Stromal cell of bone marrow (primary cell): Measurements from ENCODE around the gene AURKB.
"Not testable (repeated sequence)": the region's sequence is repeated elsewhere in the genome, so short reads cannot be mapped to it uniquely, and the experiment has no call there.

Experiments used
- DNase-seq: peaks from one replicate; pipeline ENCODE4 v3.0.0-alpha.2; 2012; ENCODE audit warnings: low read depth

Gene AURKB

DNA sequence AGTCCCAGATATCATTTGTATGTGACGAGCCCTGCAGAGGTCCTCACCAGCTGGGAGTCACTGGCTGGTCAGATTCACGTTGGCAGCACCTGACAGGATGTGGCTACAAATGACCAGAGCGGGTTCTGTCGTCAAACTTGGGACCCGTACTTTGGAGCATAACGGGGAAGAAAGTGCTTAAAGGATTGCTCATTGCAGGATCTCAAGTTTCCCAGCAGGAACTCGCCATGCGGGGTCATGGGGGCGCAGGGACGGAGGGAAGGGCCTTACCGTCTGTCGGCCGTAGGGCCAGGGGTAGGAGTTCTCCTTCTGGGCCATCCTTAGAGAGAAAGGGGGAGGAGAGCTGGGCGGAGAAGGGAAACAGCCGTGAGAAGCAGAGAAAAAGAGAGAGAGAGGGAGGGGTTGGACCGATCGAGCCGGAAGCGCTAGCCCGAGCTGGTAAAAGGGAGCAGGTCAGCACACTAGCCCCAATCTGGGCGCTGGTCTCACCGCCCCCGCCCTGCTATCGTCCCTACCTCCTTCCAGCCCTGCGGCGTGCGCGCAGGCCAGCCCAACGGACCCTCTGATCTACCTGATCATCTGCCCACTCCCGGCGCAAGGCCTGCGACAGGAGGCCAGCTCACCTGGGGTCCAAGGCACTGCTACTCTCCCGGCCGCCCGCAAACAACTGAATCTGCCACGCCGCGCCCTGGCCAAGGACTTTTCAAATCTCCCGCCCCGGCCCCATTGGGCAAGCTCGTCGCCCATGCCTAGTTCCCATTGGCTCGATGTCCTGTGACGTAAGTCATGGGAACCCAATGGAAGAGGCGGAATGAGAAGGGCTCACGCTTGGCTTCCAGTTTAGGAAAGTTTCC, at the start of gene AURKB:
TSS of gene AURKB (minus strand) at position 669 of the 854 bp plus-strand sequence. CDS start at position 318, 351 bp downstream.
- DNase-seq, result peak; percentile 98

DNA sequence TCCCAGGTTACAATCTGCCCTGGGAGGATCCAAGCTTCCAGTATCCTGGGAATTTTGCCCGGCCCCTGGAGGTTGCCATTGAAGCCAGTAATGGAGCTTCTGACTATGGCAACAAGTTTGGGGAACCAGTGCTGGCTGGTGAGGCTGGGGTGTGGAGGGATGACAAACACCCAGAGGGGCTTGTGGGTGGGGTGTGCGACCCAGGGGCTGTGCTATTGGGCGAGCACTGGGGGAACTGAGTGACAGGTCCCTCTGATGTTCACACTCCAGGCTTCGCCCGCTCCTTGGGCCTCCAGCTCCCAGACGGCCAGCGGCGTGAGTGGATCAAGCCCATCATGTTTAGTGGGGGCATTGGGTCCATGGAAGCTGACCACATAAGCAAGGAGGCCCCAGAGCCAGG, 47.4 kb upstream of the AURKB start:
- no peak for DNase-seq

DNA sequence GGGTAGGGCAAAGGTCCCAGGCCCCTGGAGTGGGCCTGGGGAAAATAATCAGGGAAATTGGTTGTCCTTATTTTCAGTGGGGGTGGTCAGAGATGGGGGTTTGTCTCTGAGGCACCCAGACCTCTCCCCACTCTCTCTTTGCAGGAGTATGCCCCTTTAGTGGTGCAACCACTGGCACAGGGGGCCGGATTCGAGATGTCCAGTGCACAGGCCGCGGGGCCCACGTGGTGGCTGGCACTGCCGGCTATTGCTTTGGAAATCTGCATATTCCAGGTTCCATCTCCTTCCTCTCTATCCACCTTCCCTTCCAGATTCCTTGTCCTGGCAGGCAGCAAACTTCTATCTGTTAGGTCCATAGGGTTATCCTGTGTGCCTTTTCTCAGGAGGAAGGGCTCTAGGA, 46.3 kb upstream of the AURKB start:
- no peak for DNase-seq

DNA sequence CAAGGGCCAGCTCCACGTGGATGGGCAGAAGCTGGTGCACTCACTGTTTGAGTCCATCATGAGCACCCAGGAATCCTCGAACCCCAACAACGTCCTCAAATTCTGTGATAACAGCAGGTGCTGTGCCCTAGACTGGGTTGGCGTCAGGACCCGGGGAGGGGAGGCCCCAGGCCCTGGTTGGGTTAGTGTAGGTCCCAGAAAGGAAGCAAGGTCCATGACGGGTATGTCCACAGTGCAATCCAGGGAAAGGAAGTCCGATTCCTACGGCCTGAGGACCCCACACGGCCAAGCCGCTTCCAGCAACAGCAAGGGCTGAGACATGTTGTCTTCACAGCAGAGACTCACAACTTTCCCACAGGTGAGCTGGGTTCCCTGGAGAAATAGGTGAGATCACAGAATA, 45.9 kb upstream of the AURKB start:
- DNase-seq, result no peak

DNA sequence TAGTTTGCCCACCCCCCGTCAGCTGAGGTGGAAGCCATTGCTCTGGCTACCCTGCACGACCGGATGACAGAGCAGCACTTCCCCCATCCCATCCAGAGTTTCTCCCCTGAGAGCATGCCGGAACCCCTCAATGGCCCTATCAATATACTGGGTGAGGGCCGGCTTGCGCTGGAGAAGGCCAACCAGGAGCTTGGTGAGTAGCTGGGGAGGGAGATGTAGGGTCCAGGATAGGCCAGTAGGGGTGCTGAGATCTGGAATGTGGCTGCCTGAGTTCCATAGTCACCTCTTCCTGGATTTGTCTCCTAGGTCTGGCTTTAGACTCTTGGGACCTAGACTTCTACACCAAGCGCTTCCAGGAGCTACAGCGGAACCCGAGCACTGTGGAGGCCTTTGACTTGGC, 45.1 kb upstream of the AURKB start:
- DNase-seq, result no peak

DNA sequence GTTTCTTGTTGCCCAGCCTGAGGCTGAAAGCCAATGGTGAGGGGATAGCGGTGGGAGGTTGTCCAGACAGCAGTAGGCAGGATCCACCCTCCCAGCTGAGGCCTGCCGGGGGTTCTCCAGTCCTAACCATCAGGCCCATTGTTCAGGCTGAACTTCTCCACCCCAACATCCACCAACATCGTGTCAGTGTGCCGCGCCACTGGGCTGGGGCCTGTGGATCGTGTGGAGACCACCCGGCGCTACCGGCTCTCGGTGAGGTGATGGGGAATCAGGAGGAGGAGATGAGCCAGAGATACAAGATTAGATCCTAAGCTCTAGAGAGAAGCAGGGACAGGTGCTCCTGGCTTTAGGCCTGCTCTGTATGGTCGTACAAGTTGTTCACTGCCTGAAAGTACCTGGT, 44.5 kb upstream of the AURKB start:
- no peak for DNase-seq

DNA sequence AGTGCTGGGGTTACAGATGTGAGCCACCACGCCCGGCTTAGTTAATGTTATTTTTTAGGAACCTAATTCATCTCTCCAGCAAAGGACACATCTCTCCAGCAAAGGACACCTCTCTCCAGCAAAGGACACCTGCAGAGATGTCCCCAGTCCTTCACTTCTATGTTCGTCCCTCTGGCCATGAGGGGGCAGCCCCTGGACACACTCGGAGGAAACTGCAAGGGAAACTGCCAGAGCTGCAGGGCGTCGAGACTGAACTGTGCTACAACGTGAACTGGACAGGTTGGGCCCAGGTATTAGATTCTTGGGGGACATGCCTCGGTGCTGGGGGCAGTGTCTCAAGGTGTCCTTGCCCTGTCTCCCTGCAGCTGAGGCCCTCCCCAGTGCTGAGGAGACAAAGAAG, 43.4 kb upstream of the AURKB start:
- DNase-seq, result no peak

DNA sequence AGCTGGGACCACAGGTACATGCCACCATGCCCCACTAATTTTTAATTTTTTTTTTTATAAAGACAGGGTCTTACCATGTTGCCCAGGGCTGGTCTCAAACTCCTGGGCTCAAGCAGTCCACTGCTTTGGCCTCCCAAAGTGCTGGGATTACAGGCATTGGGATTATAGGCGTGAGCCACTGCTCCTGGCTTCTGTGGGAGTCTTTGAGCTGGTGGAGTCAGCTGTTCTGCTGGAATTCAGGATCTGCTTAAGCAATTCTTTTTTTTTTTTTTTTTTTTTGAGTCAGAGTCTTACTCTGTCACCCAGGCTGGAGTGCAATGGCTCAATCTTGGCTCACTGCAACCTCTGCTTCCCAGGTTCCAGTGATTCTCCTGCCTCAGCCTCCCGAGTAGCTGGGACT, 41.0 kb upstream of the AURKB start:
- DNase-seq, result not testable (repeated sequence)

DNA sequence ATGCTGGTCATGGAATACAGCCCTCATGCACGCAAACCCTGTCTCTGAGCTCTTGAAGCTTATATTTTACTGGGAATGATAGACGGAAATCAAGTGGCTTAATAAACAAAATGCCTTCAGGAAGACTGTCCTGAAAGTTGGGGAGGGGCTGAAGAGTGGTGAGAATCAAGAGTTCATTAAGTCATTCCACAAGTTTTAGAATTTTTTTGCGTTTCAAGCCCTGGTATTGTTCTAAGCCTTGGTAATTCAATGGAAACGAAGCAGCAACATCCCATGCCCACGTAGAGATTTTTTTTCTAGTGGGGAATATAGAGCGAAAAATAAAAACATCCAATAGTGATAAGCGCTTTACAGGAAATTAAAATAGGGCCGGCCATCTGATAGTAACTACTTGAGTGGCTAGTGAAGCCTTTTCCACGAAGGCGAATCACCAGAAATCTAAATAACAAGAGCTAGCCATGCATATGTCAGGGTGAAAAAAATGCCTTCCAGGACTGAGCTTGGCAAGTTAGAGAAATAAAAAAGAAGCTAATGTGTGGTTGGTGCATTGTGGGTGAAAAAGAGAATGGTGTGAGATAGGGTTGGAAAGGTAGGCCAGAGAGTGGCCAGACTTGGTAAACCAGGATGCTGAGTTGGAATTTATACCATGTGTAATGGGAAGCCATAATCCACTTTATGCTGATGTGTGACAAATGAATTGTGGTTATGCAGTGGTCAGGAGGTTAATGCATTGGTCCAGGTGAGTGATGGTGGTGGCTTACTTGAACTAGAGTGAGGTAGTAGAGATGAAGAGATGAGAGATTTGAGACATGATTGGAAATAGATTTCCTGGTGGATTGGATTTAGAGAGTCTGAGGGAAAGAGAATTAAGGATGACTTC, 39.5 kb upstream of the AURKB start:
- no peak for DNase-seq

DNA sequence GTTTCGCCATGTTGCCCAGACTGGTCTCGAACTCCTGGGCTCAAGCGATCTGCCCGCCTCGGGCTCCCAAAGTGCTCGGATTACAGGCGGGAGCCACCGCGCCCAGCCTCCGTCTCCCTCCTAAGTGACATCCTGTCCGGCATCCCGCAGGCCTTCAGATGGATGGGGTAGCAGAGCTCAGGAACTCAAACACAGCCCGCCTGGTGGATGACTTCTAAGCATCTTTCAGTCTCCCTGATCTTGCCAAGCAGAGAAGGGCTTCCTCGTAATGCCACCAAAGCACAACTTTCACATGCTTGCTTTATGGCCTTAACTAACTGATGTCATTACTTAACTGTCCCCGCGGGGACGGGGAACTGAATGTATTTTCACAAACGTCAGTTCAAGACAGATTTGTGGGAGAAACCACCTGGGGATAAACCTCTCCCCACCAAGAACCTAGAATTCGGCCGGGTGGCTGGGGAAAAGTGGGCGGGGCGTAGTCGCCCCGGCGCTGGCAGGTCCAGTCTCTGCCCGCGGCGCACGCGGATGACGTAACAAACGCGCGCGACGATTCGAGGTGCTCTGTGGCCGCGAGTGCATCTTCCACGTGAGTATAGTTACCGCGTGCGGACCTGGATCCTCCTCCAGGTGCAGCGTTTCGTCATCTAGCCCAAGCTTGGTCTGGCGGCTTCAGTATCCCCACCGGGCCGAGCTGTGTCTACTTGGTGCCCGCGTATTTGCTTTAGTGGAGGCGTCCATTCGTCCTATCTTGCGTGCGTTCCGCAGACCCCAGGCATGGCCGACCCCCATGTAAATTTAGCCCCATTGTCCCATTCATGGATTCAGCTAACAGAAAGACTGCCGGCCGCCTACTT, 38.6 kb upstream of the AURKB start, which contains the start of gene PFAS:
TSS of gene PFAS (plus strand) at position 539 of the 857 bp plus-strand sequence. CDS start 4,649 bp downstream, outside the sequence.
- peak; percentile 78 for DNase-seq

DNA sequence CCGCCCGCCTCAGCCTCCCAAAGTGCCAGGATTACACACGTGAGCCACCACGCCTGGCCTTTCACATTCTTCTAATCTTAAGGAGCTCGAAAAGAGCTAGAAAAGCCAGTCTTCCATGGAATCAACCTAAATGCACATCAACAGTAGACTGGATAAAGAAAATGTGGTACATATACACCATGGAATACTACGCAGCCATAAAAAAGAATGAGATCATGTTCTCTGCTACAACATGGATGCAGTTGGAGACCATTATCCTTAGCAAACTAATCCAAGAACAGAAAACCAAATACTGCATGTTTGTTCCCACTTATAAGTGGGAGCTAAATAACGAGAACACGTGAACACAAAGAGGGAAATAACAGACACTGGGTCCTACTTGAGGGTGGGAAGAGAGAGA, 34.4 kb upstream of the AURKB start:
- no peak for DNase-seq

DNA sequence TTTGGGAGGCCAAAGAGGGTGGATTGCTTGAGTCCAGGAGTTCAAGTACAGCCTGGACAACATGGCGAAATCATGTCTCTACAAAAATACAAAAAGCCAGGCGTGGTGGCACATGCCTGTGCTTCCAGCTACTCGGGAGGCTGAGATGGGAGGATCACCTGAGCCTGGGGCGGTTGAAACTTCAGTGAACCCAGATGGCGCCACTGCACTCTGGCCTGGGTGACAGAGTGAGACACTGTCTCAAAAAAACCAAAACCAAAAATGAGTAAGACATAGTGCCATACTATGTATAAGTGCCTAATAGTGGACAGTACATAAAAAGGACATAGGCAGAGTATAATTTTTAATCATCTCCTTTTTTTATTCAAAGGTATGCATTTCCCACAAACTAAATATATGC, 33.5 kb upstream of the AURKB start:
- DNase-seq, result no peak

DNA sequence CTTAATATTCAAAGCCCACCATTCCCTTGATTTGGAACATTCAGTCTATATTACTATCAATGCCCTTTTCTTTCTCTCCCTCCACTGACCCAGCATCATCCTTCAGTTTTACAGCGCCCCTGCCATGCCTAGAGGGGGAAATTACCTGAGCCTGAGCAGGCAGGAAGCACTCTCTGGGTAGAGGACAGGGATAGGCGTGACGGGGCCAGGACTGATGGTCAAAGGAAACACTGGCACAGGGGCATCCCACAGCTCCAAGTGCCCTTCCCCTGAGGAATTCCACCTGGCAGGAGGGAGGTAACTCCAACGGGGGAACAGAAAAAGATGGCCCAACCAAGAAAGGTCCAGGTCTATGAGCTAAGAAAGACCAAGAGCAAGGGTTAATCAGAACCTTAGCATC, 27.5 kb upstream of the AURKB start:
- DNase-seq, result no peak

DNA sequence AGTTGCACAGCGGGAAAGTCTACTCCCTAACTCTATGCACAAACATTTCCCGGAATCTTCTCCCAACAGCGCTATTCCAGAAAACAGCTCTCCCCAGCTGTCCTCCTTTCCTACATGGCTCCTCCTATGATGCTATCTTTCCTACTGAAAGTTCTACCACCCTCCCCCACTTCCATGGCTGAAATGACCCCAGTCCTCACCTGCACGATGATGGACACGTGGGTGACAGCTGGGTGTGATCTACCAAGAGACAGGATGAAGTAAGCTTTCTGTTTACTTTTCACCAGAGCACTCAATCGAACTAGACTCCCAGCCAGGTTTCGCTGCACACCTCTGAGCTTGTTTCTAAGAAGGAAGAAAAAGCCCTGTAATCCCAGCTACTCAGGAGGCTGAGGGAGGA, 26.8 kb upstream of the AURKB start:
- DNase-seq, result no peak

DNA sequence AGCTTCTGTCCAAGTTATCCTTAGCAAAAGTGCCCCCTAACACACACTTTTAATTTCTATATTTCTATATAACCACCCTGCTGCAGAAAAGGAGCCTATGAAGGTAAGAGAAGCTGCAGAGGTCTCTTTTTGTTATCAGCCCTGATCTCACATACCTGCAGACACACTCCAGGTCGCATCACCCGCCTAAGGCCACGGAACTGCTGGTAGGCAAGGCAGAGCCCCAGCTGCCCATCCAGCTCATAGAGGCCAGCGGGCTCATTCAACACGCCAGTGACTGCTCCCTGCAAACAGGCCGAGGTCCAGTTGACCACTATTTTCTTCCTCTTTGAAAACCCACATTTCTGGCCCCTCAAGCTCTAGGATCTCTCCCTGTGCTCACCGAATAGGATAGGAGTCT, 25.3 kb upstream of the AURKB start:
- DNase-seq, result no peak

DNA sequence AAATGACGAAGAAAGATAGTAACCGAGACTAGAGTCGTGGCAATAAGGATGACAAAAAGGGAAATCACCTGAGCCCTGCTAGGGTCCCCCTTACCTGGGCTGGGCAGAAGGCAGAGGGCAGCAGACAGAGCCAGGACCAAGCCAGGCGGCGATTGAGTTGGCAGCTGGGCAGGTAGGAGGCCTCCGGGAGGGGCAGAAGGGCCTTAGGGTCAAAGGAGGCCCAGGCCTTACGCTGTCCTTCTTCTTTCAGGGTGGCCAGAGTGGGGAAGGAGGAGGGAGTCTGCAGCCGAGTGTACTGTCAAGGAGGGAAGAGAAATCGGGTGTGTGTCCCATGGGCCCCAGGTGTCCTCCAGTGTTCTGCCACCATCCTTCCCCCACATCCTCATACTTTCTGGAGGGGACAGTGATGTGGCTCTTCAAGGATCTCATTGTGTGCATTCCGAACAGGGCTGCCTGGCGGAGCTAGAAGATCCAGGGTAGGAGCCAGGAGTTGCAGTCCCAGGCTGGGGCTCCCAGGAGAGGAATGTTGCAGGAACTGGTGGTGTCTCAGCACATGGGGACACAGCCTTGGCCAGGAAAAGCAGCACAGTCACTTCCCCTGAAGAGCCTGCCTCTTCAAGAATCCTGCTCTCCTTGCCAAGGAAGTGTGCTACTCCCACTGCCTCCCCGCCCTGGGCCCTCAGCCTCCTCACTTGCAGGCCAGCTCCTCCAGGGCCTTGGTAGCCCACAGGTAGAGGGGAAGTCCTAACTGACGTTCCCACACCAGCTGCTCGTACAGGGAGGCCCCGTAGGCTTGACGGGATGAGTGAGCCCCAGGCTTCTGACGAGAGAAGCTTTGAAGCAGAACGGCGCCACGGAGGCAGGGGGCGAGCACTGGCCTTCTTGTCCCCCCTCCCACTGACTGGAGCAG, 24.2 kb upstream of the AURKB start:
- DNase-seq, result no peak

DNA sequence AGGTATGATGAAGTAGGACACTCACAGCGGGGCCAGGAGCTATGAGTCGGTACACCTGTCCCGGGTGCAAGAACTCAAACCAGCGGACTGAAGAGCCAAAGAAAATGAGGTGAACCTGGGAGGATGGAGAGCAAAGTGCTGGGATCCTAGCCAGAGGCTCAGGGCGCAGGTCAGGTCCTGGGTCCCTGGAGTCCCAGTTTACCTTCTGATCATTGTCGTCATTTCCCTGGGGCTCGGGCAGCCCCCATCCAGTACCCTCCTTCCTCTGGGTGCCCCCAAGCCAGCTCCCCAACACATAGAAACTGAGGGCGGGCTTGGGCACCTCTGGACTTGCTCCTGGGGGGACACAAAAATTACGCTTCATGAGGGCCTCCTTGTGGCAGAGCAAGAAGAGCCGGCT, 21.3 kb upstream of the AURKB start:
- no peak for DNase-seq

DNA sequence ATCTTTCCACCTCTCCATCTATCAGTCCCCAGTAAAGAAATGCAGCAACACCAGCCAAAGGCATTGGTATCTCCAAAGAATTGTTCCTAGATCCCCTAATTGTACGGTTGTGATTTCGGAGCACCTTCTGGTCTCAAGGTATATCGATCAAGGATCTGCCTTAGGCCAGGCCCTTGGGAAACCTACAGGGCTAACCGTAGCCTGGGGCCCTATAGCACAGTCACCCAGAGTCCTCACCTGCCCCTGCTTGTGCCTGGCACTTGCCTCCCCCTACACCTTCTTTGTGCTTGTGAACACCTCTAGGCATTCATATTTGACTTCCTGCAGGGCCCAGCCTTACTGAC, 16.8 kb upstream of the AURKB start:
- no peak for DNase-seq

DNA sequence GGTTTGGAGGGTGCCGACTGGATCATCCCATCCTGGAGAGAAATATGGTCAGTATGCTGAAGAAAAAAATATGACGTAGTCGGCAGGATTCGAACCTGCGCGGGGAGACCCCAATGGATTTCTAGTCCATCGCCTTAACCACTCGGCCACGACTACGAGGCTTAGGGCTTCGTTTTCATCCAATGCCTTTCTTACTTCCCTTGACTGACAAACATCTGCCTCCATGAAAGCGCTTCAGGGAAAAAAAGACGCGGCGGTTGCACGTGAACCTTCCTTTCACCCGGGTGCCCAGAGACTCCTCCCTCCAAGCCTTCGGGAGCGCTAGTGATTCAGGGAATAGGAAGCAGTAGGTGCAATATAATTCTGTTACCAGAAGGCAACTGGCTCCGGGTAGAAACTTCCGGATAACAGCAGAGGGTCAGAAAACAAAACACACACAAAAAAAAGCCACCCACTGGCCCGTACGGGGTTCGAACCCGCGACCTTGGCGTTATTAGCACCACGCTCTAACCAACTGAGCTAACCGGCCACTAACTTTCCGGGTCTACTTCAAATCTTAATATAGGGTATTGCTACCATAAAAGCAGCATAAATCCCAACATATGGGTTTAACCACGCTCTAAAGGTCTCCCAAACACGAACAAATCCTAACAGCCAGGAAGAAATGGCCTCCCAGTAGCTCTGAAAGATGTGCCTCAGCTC, 16.3 kb upstream of the AURKB start:
- peak; percentile 87 for DNase-seq

DNA sequence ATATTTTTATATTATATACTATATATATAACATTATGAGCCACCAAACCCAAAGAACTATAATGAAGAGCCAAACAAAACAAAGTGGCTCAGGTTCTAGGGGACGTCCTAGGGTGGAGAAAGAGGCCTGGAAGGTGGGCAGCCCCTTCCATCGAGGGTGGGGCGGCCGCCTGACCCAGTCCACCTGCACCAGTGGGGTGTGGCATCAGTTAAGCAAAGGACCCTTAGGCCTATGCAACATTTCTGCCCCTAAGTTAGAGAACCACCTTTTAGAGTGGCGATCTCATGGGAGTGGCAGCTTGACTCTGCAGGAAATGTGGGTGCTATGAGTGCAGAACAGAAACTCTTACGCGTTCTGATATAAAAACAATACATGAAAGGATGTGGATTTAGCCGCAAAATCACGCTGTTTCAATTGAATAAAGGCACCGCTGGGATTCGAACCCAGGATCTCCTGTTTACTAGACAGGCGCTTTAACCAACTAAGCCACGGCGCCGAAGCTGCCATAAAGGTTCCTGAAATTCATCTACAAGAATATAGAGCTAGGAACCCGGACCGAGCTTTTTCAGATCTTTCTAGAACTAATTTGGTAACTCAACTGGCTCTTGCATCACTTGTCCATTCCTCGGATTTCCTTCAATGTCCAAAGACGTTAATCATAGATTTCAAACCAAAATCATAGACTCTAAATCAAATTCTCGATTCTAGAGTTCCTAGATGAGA, 15.6 kb upstream of the AURKB start:
- peak; percentile 48 for DNase-seq
